PFSK-1 (cell line): ENCODE data around the gene PCED1B.

Experiments used
- POLR2AphosphoS5 ChIP-seq: IDR thresholded peaks from 2 replicates; pipeline ENCODE4 v1.6.1; 2012; ENCODE audit warnings: low read depth, mild to moderate bottlenecking, control low read depth, low read length, moderate library complexity
- TF ChIP-seq, protein P1 (sequence below), 2 experiments: IDR thresholded peaks; 2 replicates each; pipeline versions ENCODE4 v1.6.1 to v1.8.0; 2011 to 2012; ENCODE audit warnings: low read depth in 2 of 2, low read length in 2 of 2, control low read depth in 1 of 2, inconsistent platforms in 1 of 2, mild to moderate bottlenecking in 1 of 2, moderate library complexity in 1 of 2; ENCODE audit not compliant: insufficient read depth in 1 of 2

DNA sequence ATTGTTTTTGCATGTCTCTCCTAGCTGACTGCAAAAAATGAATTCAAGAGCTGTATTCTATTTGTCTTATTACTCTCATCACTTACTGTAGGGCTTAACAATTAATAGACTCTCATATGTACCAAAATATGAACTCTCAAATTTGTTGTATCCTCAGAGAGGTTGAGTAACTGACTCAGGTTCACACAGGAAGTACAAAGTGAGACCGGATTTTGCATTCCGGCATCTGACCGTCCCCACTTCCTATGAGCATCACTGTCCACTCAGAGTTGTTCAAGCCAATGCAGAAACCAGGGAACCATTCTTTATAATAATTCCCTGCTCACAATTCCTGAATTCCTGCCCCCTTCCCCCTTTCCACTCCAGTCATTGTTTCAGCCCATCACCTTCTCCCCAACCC, 113.6 kb downstream of the PCED1B start:
- TF ChIP-seq, protein P1, sequence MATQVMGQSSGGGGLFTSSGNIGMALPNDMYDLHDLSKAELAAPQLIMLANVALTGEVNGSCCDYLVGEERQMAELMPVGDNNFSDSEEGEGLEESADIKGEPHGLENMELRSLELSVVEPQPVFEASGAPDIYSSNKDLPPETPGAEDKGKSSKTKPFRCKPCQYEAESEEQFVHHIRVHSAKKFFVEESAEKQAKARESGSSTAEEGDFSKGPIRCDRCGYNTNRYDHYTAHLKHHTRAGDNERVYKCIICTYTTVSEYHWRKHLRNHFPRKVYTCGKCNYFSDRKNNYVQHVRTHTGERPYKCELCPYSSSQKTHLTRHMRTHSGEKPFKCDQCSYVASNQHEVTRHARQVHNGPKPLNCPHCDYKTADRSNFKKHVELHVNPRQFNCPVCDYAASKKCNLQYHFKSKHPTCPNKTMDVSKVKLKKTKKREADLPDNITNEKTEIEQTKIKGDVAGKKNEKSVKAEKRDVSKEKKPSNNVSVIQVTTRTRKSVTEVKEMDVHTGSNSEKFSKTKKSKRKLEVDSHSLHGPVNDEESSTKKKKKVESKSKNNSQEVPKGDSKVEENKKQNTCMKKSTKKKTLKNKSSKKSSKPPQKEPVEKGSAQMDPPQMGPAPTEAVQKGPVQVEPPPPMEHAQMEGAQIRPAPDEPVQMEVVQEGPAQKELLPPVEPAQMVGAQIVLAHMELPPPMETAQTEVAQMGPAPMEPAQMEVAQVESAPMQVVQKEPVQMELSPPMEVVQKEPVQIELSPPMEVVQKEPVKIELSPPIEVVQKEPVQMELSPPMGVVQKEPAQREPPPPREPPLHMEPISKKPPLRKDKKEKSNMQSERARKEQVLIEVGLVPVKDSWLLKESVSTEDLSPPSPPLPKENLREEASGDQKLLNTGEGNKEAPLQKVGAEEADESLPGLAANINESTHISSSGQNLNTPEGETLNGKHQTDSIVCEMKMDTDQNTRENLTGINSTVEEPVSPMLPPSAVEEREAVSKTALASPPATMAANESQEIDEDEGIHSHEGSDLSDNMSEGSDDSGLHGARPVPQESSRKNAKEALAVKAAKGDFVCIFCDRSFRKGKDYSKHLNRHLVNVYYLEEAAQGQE (IDR thresholded peaks at IDR 0.05; ENCODE audit: insufficient read depth in 1 of 2, low read depth in 2 of 2, low read length in 2 of 2) = no peak
- no peak for TF ChIP-seq POLR2AphosphoS5
